B cell (primary cell): ENCODE measurements around the gene CWC25. TPM values are rescaled to one million over a fixed set of nuclear protein-coding genes. Genes with fewer than 3 reads are reported as not detected.

Source experiments
- ATAC-seq: fragments of 200-7000 bp; cut with Tn5 transposase; one replicate; pipeline ENCODE4 v1.10.0; 2021; ENCODE audit warnings: low read depth, mild to moderate bottlenecking, moderate number of reproducible peaks, moderate library complexity
- CTCF ChIA-PET: fragments of 350-600 bp; sonication (Branson Sonifier 250); formaldehyde crosslinking; loops from one replicate; lab custom pipeline; 2021; ENCODE audit warnings: antibody characterized with exemption, inconsistent platforms; lab: Charles Lee
- POLR2A ChIA-PET: fragments of 350-600 bp; sonication (Branson Sonifier 250); formaldehyde crosslinking; loops from one replicate; lab custom pipeline; 2021; ENCODE audit warnings: antibody characterized with exemption; lab: Charles Lee
- DNase-seq: peaks from one replicate; pipeline ENCODE4 v3.0.0; 2013
- H2AFZ ChIP-seq: 2 replicates; pipeline ENCODE4 v1.6.1; 2012; ENCODE audit warnings: mild to moderate bottlenecking, low read depth, low read length; ENCODE audit not compliant: insufficient read depth, poor library complexity, severe bottlenecking
- H3K27ac ChIP-seq, 2 donors: 1 replicate in 1 of 2; 2 replicates in 1 of 2; pipeline ENCODE4 v1.5.1; 2012 to 2013; ENCODE audit warnings: low read length in 2 of 2, mild to moderate bottlenecking in 2 of 2, moderate library complexity in 1 of 2
- H3K27me3 ChIP-seq, 4 experiments: fragments of 200-600 bp in 1 of 4; sonication (generic) in 1 of 4; replicated peaks in 1 of 4; 1 replicate in 2 of 4; 2 replicates in 2 of 4; pipeline versions ENCODE4 v1.6.1 to v1.7.0; 2013 to 2016; ENCODE audit warnings: low read length in 3 of 4, mild to moderate bottlenecking in 2 of 4, mixed read lengths in 1 of 4, moderate library complexity in 1 of 4; ENCODE audit not compliant: insufficient read depth in 4 of 4, control insufficient read depth in 3 of 4; ENCODE audit errors: control extremely low read depth in 1 of 4
- H3K36me3 ChIP-seq, 2 experiments: replicated peaks in 1 of 2; 1 replicate in 1 of 2; 2 replicates in 1 of 2; pipeline versions ENCODE4 v1.6.1 to v1.7.1; 2013; ENCODE audit warnings: low read length in 1 of 2; ENCODE audit not compliant: insufficient read depth in 2 of 2, control insufficient read depth in 1 of 2; ENCODE audit errors: control extremely low read depth in 1 of 2, extremely low read depth in 1 of 2
- H3K4me1 ChIP-seq, 2 donors: fragments of 200-600 bp in 1 of 2; sonication (generic) in 1 of 2; 1 replicate in 1 of 2; 2 replicates in 1 of 2; pipeline versions ENCODE4 v1.5.1 to v1.6.1; 2013 to 2017; ENCODE audit warnings: low read length in 2 of 2; ENCODE audit not compliant: control insufficient read depth in 2 of 2, insufficient read depth in 2 of 2
- H3K4me2 ChIP-seq: replicated peaks from 2 replicates; pipeline ENCODE3; 2012; ENCODE audit warnings: mild to moderate bottlenecking, low read depth, low read length; ENCODE audit not compliant: poor library complexity, severe bottlenecking
- H3K4me3 ChIP-seq, 5 experiments: fragments of 200-600 bp in 1 of 5; sonication (generic) in 1 of 5; 1 replicate in 3 of 5; 2 replicates in 2 of 5; pipeline versions ENCODE4 v1.5.1 to v1.7.0; 2011 to 2016; ENCODE audit warnings: low read length in 4 of 5, mild to moderate bottlenecking in 4 of 5, low read depth in 2 of 5, control low read depth in 1 of 5, moderate library complexity in 1 of 5; ENCODE audit not compliant: insufficient read depth in 1 of 5; ENCODE audit errors: control extremely low read depth in 1 of 5, extremely low read depth in 1 of 5
- H3K79me2 ChIP-seq: fragments of 200-600 bp; sonication (generic); one replicate; pipeline ENCODE4 v1.6.0; 2016; ENCODE audit warnings: low read length; ENCODE audit not compliant: control insufficient read depth, insufficient read depth
- H3K9ac ChIP-seq: fragments of 200-600 bp; sonication (generic); 2 replicates; pipeline ENCODE4 v1.6.1; 2017; ENCODE audit warnings: mild to moderate bottlenecking, low read length, moderate library complexity
- H3K9me3 ChIP-seq, 3 donors: one replicate each; pipeline versions ENCODE4 v1.6.1 to v1.7.1; 2013; ENCODE audit warnings: low read length in 2 of 3; ENCODE audit not compliant: control insufficient read depth in 2 of 3, insufficient read depth in 1 of 3; ENCODE audit errors: control extremely low read depth in 1 of 3
- H4K20me1 ChIP-seq: 2 replicates; pipeline ENCODE4 v1.6.0; 2012; ENCODE audit warnings: mild to moderate bottlenecking, low read length; ENCODE audit not compliant: insufficient read depth, control insufficient read depth, poor library complexity, severe bottlenecking
- H3K27ac Mint-ChIP-seq: one replicate; pipeline ENCODE4 v1.8.0; 2021; ENCODE audit warnings: mixed read lengths
- H3K27me3 Mint-ChIP-seq: one replicate; pipeline ENCODE4 v1.8.0; 2021; ENCODE audit warnings: mixed read lengths
- H3K4me1 Mint-ChIP-seq: one replicate; pipeline ENCODE4 v1.8.0; 2021; ENCODE audit warnings: mixed read lengths
- H3K4me3 Mint-ChIP-seq: one replicate; pipeline ENCODE4 v1.8.0; 2021; ENCODE audit warnings: mixed read lengths
- H3K9me3 Mint-ChIP-seq: one replicate; pipeline ENCODE4 v1.8.0; 2022; ENCODE audit warnings: mixed read lengths; ENCODE audit not compliant: insufficient read depth
- EZH2 ChIP-seq: IDR thresholded peaks from 2 replicates; pipeline ENCODE4 v1.6.1; 2012; ENCODE audit warnings: borderline replicate concordance, low read depth, mild to moderate bottlenecking, moderate library complexity, low read length; ENCODE audit not compliant: insufficient read depth, poor library complexity, severe bottlenecking
- WGBS: methylation state at CpG from one replicate; pipeline ENCODE4 v1.1.5; 2013; ENCODE audit warnings: missing lambda C conversion rate; ENCODE audit not compliant: insufficient coverage; 5-methylcytosine and 5-hydroxymethylcytosine counted together
- intact Hi-C: fragments of 100-400 bp; cut with micrococcal nuclease; formaldehyde crosslinking; loops from one replicate; pipeline ENCODE4 v1.10.0; 2022
- polyA plus RNA-seq: library from polyadenylated mRNA; depleted of rRNA; stranded (reverse); fragments of >200 nt; gene quantifications from 2 replicates; pipeline ENCODE4 v1.2.3, GENCODE V29; 2012
- total RNA-seq, 2 donors: library from RNA; stranded (reverse); fragments of 120-200 nt in 1 of 2; gene quantifications; 1 replicate in 1 of 2; 2 replicates in 1 of 2; pipeline versions ENCODE4 v1.2.3 to v1.2.4, GENCODE V29; 2013 to 2022
- TF ChIP-seq, protein P1 (sequence below): fragments of 200-600 bp; IDR thresholded peaks from one replicate; pipeline ENCODE4 v1.8.0; 2022; ENCODE audit warnings: antibody characterized with exemption, mild to moderate bottlenecking

Gene CWC25
- total and polyA plus RNA-seq, 2 donors (not counting 1 experiment from before 2014, with no cell fraction given): 39.3 to 40.8 TPM

DNA sequence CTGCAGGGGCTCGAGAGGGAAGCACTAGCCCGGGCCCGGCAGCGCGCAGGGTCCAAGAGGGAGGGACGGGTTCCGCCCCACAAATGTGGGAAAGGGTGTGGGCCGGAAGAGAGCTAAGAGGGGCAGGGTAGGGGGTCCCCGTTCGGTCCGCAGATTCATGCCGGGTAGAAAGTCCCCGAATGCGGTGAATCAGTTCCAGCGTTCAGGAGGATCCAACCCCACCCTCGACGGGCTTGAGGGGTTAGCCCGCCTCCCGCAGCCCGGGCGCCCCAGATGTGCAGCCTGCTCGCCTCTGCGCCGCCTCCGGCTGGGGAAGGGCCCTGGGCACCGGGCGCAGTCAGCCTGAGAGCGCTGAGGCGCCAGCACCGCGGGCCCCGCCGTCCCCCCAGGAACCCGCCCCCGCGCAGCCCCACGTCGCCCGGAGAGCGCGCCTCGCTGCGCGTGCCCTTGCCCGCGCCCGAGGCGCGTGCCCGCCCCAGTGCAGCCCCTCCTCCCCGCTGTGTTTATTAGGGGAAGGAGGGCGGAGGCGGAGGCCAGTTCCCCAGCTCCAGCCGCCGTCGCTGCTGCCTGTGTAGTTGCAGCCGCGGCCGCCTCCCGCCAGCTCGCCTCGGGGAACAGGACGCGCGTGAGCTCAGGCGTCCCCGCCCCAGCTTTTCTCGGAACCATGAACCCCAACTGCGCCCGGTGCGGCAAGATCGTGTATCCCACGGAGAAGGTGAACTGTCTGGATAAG, 44.6 kb upstream of the CWC25 start, which contains the start of gene LASP1:
Gene LASP1, plus strand, starts transcription at position 533 of the 733 bp plus-strand sequence. Its CDS starts 132 bp downstream, at position 665.
- H3K27me3 Mint-ChIP-seq: no peaks in the 10 kb centered on the region
- no peaks in the 10 kb centered on the region for H3K9me3 ChIP-seq
- no peaks in the 10 kb centered on the region for H3K9me3 Mint-ChIP-seq
- H3K4me1 ChIP-seq: peaks cover 46 to 60% of the 10 kb centered on the region in 2 donors
- peak within 1 kb of the TSS; percentile 91 to 100 (median 100) for H3K4me3 ChIP-seq
- H3K36me3 ChIP-seq: peaks cover 0 to 10% of the 10 kb centered on the region in 2 experiments
- H3K4me1 Mint-ChIP-seq: peaks cover 57% of the 10 kb centered on the region
- intact Hi-C loops: loop anchor here (1.0 kb wide), 6 partner anchors 16 to 284 kb away; partner anchors contain the start of genes CWC25, PIP4K2B, PSMB3 and RPL23
- H3K4me2 ChIP-seq: peak within 1 kb of the TSS; percentile 97
- H3K27ac Mint-ChIP-seq: peak within 1 kb of the TSS; percentile 99
- H3K79me2 ChIP-seq: peaks cover 47% of the 10 kb centered on the region
- H3K9ac ChIP-seq: peak within 1 kb of the TSS; percentile 99
- peaks cover 44% of the 10 kb centered on the region for H4K20me1 ChIP-seq
- ChIA-PET CTCF (interaction anchor here (0.7 to 5.5 kb wide), 13 partner anchors 11 to 284 kb away, joined by 3 to 50 read pairs (median 4); partner anchors contain the start of genes CWC25, PSMB3 and RPL23), POLR2A (interaction anchor here (0.6 to 4.8 kb wide), 23 partner anchors 8 to 903 kb away, joined by 3 to 91 read pairs (median 5); partner anchors contain the start of genes CWC25, FBXO47, LASP1NB and MLLT6)
- H3K27me3 ChIP-seq: no peaks in the 10 kb centered on the region
- H3K27ac ChIP-seq: peak within 1 kb of the TSS; percentile 78 to 87
- WGBS: under 1% methylated on average over 73 of the region's 73 CpGs
- no peak for TF ChIP-seq EZH2
- TF ChIP-seq, protein P1, sequence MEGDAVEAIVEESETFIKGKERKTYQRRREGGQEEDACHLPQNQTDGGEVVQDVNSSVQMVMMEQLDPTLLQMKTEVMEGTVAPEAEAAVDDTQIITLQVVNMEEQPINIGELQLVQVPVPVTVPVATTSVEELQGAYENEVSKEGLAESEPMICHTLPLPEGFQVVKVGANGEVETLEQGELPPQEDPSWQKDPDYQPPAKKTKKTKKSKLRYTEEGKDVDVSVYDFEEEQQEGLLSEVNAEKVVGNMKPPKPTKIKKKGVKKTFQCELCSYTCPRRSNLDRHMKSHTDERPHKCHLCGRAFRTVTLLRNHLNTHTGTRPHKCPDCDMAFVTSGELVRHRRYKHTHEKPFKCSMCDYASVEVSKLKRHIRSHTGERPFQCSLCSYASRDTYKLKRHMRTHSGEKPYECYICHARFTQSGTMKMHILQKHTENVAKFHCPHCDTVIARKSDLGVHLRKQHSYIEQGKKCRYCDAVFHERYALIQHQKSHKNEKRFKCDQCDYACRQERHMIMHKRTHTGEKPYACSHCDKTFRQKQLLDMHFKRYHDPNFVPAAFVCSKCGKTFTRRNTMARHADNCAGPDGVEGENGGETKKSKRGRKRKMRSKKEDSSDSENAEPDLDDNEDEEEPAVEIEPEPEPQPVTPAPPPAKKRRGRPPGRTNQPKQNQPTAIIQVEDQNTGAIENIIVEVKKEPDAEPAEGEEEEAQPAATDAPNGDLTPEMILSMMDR: peak; percentile 3
- peak; percentile 94 for DNase-seq
- H2AFZ ChIP-seq: peak within 1 kb of the TSS; percentile 76
- peak; percentile 65 for ATAC-seq
- peak within 1 kb of the TSS; percentile 99 for H3K4me3 Mint-ChIP-seq
